ENCODE measurements around the gene ADK.

Gene ADK

DNA sequence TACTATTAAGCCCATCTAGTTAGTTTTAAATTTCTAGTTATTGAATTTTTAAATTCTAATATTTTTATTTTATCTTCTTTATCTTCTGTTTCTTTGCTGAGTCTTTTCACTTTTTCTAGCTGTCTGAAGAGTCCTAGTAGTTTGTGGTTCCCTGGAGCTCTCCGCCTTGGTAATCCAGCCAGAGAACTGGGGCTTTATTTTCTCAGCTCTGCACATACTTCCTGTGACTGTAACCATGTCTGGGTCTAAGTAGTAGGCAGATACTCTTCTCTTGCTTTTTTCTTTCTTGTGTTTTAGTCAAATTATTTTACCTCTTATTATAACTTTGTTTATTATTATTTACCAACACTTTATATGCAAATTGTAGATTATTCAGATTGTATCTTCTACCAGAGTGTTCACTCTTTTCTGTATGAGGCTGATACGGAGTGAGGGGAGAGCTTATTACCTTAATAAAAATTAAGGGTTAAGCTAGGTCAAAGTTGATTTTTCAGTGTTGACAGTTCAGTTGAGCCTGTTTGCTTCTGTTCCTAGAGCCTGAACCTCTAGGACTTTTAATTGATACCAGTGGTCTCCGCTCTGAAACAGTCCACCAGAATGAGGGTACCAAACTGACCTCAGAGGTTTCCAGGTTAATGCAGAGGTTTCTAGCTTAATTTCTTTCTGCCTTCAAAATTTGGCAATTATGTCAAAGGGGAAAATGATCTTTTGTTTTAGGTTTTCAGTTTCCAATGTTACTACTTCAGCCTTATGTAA is 155.4 kb downstream of the ADK start:
- Histone ChIP-seq H3K4me1 (ENCODE audit: control insufficient read depth, insufficient read depth, low read length, poor library complexity, severe bottlenecking) (no peaks in the 10 kb centered on the region), H3K9me3 (ENCODE audit: control insufficient read depth, low read length) (no peaks in the 10 kb centered on the region), H3K27me3 (replicated peaks; ENCODE audit: control insufficient read depth, insufficient read depth, low read length, poor library complexity, severe bottlenecking) (no peaks in the 10 kb centered on the region), H3K27ac (ENCODE audit: insufficient read depth, low read length, poor library complexity, severe bottlenecking) (no peak overlapping the region), H3K36me3 (ENCODE audit: control insufficient read depth, insufficient read depth, low read length) (peaks cover 3% of the 10 kb centered on the region), H3K4me3 (ENCODE audit: insufficient read depth, low read depth, low read length, poor library complexity, severe bottlenecking) (no peak overlapping the region)
- DNase-seq: no peak

DNA sequence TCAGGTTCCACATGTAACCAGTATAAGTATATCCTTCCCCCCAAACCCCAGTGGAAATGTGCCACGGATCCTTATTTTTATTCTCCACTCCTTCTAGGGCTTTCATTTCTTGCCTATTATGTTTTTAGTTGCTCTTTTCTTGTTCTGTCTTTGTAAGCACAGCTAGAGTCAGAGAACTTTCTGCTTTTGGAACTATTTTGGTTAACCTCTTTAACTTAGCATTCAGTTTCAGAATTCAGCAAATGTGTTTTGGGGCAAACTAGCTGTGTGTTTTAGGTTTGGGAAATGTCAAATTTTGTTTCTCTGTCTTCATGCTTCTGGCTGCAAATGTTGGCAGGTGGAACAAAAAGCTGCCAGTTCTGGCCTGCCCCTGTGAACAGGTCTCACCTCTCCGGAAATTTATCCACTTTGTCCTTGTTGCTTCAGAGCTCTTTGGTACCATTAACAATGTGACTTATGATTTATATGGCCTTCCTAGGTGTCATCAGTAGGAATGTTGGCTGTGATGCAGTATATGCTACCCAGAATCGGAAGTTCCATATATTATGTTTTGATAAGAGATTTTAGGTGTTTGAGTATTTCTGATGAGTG is 156.1 kb downstream of the ADK start:
- H3K4me1 ChIP-seq (ENCODE audit: control insufficient read depth, insufficient read depth, low read length, poor library complexity, severe bottlenecking): no peaks in the 10 kb centered on the region
- no peak for DNase-seq
- no peaks in the 10 kb centered on the region for H3K9me3 ChIP-seq (ENCODE audit: control insufficient read depth, low read length)
- H3K4me3 ChIP-seq (ENCODE audit: insufficient read depth, low read depth, low read length, poor library complexity, severe bottlenecking): no peak overlapping the region
- H3K27ac ChIP-seq (ENCODE audit: insufficient read depth, low read length, poor library complexity, severe bottlenecking): no peak overlapping the region
- H3K36me3 ChIP-seq (ENCODE audit: control insufficient read depth, insufficient read depth, low read length): peaks cover 3% of the 10 kb centered on the region
- H3K27me3 ChIP-seq (replicated peaks; ENCODE audit: control insufficient read depth, insufficient read depth, low read length, poor library complexity, severe bottlenecking): no peaks in the 10 kb centered on the region

DNA sequence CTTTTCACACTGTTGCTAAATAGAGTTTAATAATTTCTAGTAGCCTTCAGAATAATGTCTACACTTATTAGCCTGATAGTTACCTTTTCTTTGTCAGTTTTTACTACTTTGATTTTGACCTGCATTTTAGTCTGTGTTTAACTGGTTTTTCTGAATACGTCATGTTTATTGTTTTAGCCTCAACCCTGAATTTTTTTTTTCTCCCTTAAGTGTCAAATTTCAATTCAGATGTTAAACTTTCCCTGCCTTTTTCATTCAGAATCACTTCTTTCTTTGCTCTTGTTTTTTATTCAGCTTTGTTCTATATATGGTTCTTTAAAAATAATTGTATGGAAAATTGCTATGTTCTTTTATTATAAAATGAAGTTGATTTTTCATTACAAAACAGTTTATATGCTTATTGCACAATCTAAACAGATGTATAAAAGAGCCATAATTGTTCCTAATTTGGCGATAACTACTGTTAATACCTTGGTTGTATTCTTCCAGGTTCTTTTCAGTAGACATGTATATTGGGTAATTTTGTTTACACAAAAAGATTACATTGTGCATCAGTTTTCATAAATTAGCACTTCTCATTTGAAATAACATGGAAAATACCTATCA is 159.7 kb downstream of the ADK start:
- no peak overlapping the region for H3K27ac ChIP-seq (ENCODE audit: insufficient read depth, low read length, poor library complexity, severe bottlenecking)
- no peaks in the 10 kb centered on the region for H3K9me3 ChIP-seq (ENCODE audit: control insufficient read depth, low read length)
- no peak for DNase-seq
- H3K4me1 ChIP-seq (ENCODE audit: control insufficient read depth, insufficient read depth, low read length, poor library complexity, severe bottlenecking): no peaks in the 10 kb centered on the region
- H3K4me3 ChIP-seq (ENCODE audit: insufficient read depth, low read depth, low read length, poor library complexity, severe bottlenecking): no peak overlapping the region
- H3K27me3 ChIP-seq (replicated peaks; ENCODE audit: control insufficient read depth, insufficient read depth, low read length, poor library complexity, severe bottlenecking): no peaks in the 10 kb centered on the region
- no peaks in the 10 kb centered on the region for H3K36me3 ChIP-seq (ENCODE audit: control insufficient read depth, insufficient read depth, low read length)

DNA sequence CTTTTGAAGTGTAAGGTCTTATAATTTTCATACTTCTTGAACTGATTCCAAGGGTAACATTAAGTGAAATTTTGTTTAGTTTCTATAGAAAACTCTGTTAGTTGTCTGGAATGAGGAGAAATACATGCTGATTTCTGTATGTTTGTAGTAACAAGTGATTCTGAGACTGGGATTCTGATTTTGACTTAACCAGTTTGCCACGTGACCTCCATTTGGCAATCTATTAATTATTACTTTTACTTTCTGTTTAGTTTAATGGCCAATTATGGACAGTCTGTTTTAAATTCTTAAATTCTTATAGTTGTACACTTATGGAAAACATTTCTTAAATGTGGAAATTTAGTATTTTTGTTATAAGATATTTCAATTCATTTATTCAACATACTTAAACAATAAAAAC is 163.1 kb downstream of the ADK start:
- Histone ChIP-seq H3K27me3 (replicated peaks; ENCODE audit: control insufficient read depth, insufficient read depth, low read length, poor library complexity, severe bottlenecking) (no peaks in the 10 kb centered on the region), H3K9me3 (ENCODE audit: control insufficient read depth, low read length) (no peaks in the 10 kb centered on the region), H3K4me1 (ENCODE audit: control insufficient read depth, insufficient read depth, low read length, poor library complexity, severe bottlenecking) (no peaks in the 10 kb centered on the region), H3K4me3 (ENCODE audit: insufficient read depth, low read depth, low read length, poor library complexity, severe bottlenecking) (no peak overlapping the region), H3K27ac (ENCODE audit: insufficient read depth, low read length, poor library complexity, severe bottlenecking) (no peak overlapping the region), H3K36me3 (ENCODE audit: control insufficient read depth, insufficient read depth, low read length) (no peaks in the 10 kb centered on the region)
- DNase-seq: no peak

DNA sequence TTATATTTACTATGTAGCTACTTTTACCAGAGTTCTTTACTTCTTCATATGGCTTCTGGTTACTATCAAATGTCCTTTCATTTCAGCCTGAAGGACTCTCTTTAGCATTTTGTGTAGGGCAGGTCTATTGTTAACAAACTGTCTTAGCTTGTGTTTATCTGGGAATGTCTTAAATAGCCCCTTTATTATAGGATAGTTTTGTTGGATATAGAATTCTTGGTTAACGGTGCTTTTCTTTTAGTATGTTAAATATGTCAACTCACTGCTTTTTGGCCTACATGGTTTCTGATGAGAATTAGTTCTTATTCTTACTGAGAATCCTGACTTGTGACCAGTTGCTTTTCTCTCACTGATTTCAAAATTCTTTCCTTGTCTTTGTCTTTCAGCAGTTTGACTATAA is 169.0 kb downstream of the ADK start:
- no peaks in the 10 kb centered on the region for H3K27me3 ChIP-seq (replicated peaks; ENCODE audit: control insufficient read depth, insufficient read depth, low read length, poor library complexity, severe bottlenecking)
- no peak overlapping the region for H3K27ac ChIP-seq (ENCODE audit: insufficient read depth, low read length, poor library complexity, severe bottlenecking)
- H3K36me3 ChIP-seq (ENCODE audit: control insufficient read depth, insufficient read depth, low read length): no peaks in the 10 kb centered on the region
- H3K4me3 ChIP-seq (ENCODE audit: insufficient read depth, low read depth, low read length, poor library complexity, severe bottlenecking): no peak overlapping the region
- DNase-seq: no peak
- no peaks in the 10 kb centered on the region for H3K4me1 ChIP-seq (ENCODE audit: control insufficient read depth, insufficient read depth, low read length, poor library complexity, severe bottlenecking)
- H3K9me3 ChIP-seq (ENCODE audit: control insufficient read depth, low read length): no peaks in the 10 kb centered on the region

DNA sequence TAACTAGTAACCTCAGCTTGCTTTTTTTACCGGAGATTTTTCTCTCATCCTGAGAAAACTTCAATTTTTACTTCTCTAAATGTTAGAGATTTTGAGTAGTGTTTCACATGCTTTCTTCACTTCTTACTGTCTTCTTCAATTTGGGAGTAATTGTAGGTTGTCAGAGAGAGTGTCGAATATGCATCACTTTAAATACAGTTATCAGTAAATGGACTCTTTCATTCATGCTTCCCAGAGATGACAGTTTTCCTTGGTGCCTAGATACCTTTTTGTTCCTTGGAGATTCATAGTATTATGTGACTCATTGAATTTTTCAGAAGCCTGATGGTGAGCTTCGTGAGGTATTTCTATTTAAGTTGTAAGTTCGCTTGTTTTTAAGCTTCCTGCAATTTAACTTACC is 169.7 kb downstream of the ADK start:
- Histone ChIP-seq H3K4me1 (ENCODE audit: control insufficient read depth, insufficient read depth, low read length, poor library complexity, severe bottlenecking) (no peaks in the 10 kb centered on the region), H3K27me3 (replicated peaks; ENCODE audit: control insufficient read depth, insufficient read depth, low read length, poor library complexity, severe bottlenecking) (no peaks in the 10 kb centered on the region), H3K9me3 (ENCODE audit: control insufficient read depth, low read length) (no peaks in the 10 kb centered on the region), H3K36me3 (ENCODE audit: control insufficient read depth, insufficient read depth, low read length) (no peaks in the 10 kb centered on the region), H3K4me3 (ENCODE audit: insufficient read depth, low read depth, low read length, poor library complexity, severe bottlenecking) (no peak overlapping the region), H3K27ac (ENCODE audit: insufficient read depth, low read length, poor library complexity, severe bottlenecking) (no peak overlapping the region)
- DNase-seq: no peak

DNA sequence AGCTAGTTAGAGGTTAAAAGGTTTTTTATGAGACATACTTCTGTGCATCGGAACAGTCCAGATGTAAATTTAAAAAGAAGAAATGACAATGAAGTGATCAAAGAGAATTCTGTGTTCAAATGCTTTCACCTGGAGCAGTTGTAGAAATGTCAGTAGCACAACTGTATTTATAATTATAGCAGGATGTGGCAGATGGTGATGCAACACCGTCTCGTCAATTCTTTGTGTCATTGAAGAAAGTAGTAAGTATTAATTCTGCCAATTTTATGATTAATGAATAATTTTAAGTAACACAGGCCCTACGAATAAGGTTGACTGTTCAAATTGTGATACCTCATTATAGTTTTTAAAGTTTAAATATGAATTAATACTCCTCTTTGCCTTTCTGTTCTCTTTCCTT is 171.1 kb downstream of the ADK start:
- no peak overlapping the region for H3K27ac ChIP-seq (ENCODE audit: insufficient read depth, low read length, poor library complexity, severe bottlenecking)
- no peaks in the 10 kb centered on the region for H3K27me3 ChIP-seq (replicated peaks; ENCODE audit: control insufficient read depth, insufficient read depth, low read length, poor library complexity, severe bottlenecking)
- H3K4me1 ChIP-seq (ENCODE audit: control insufficient read depth, insufficient read depth, low read length, poor library complexity, severe bottlenecking): no peaks in the 10 kb centered on the region
- DNase-seq: no peak
- H3K4me3 ChIP-seq (ENCODE audit: insufficient read depth, low read depth, low read length, poor library complexity, severe bottlenecking): no peak overlapping the region
- H3K36me3 ChIP-seq (ENCODE audit: control insufficient read depth, insufficient read depth, low read length): no peaks in the 10 kb centered on the region
- no peaks in the 10 kb centered on the region for H3K9me3 ChIP-seq (ENCODE audit: control insufficient read depth, low read length)

DNA sequence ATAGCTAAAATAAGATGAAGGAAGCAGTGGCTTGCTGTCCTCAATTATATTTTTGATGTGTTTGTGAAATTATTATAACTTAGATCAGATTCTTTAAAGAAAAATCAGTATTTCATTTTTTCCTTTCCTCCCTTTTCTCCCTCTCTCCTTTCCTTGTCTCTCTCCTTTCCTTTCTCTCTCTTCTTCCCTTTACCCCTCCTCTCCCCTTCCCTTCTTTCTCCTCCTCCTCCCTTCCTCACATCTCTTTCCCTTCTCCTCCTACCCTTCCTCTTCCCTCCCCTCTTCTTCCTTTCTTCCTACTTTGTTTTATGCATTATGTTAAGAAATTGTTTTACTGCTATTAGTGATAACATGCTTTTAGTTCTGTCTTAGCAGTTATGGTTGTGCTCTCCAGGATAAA is 171.5 kb downstream of the ADK start:
- Histone ChIP-seq H3K9me3 (ENCODE audit: control insufficient read depth, low read length) (no peaks in the 10 kb centered on the region), H3K27ac (ENCODE audit: insufficient read depth, low read length, poor library complexity, severe bottlenecking) (no peak overlapping the region), H3K4me3 (ENCODE audit: insufficient read depth, low read depth, low read length, poor library complexity, severe bottlenecking) (no peak overlapping the region), H3K4me1 (ENCODE audit: control insufficient read depth, insufficient read depth, low read length, poor library complexity, severe bottlenecking) (no peaks in the 10 kb centered on the region), H3K36me3 (ENCODE audit: control insufficient read depth, insufficient read depth, low read length) (no peaks in the 10 kb centered on the region), H3K27me3 (replicated peaks; ENCODE audit: control insufficient read depth, insufficient read depth, low read length, poor library complexity, severe bottlenecking) (no peaks in the 10 kb centered on the region)
- DNase-seq: no peak

DNA sequence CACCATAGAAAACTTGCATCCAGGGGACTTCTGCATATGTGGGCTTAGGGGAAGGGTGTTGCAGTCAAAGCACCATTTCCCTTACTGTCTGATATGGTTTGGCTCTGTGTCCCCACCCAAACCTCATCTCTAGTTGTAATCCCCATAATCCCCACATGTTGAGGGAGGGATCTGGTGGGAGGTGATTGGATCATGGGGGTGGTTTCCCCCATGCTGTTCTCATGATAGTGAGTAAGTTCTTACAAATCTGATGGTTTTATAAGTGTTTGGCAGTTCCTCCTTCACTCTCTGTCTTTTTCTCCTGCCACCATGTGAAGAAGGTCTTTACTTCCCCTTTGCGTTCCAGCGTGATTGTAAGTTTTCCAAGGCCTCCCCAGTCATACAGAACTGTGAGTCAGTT is 177.4 kb downstream of the ADK start:
- no peaks in the 10 kb centered on the region for H3K9me3 ChIP-seq (ENCODE audit: control insufficient read depth, low read length)
- H3K4me3 ChIP-seq (ENCODE audit: insufficient read depth, low read depth, low read length, poor library complexity, severe bottlenecking): no peak overlapping the region
- H3K27ac ChIP-seq (ENCODE audit: insufficient read depth, low read length, poor library complexity, severe bottlenecking): no peak overlapping the region

DNA sequence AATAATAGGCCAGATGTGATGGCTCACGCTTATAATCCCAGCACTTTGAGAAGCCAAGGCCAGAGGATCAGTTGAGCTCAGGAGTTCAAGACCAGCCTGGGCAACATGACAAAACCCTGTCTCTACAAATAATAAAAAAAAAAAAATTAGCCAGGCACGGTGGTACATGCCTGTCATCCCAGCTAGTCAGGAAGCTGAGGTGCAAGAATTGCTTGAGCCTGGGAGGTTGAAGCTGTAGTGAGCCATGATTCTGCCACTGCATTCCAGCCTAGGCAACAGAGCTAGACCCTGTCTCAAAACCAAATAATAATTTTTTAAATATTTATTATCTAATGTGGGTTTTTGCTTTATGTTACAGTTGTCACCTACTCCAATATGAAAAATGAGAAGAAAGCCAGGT is 178.9 kb downstream of the ADK start:
- Histone ChIP-seq H3K27me3 (replicated peaks; ENCODE audit: control insufficient read depth, insufficient read depth, low read length, poor library complexity, severe bottlenecking) (no peaks in the 10 kb centered on the region), H3K36me3 (ENCODE audit: control insufficient read depth, insufficient read depth, low read length) (peaks cover 3% of the 10 kb centered on the region), H3K9me3 (ENCODE audit: control insufficient read depth, low read length) (no peaks in the 10 kb centered on the region), H3K27ac (ENCODE audit: insufficient read depth, low read length, poor library complexity, severe bottlenecking) (no peak overlapping the region), H3K4me1 (ENCODE audit: control insufficient read depth, insufficient read depth, low read length, poor library complexity, severe bottlenecking) (no peaks in the 10 kb centered on the region), H3K4me3 (ENCODE audit: insufficient read depth, low read depth, low read length, poor library complexity, severe bottlenecking) (no peak overlapping the region)
- no peak for DNase-seq

More for the DNA sequence above, 177.4 kb downstream of the ADK start:
- Histone ChIP-seq H3K27me3 (replicated peaks; ENCODE audit: control insufficient read depth, insufficient read depth, low read length, poor library complexity, severe bottlenecking) (no peaks in the 10 kb centered on the region), H3K4me1 (ENCODE audit: control insufficient read depth, insufficient read depth, low read length, poor library complexity, severe bottlenecking) (no peaks in the 10 kb centered on the region), H3K36me3 (ENCODE audit: control insufficient read depth, insufficient read depth, low read length) (no peaks in the 10 kb centered on the region)
- no peak for DNase-seq

Measured in effector memory CD4-positive, alpha-beta T cell (primary cell).